Measurements from ENCODE around the gene ARHGAP30. TPM values are rescaled to one million over a fixed set of nuclear protein-coding genes. Genes with fewer than 3 reads are reported as not detected.

ARHGAP30 gene
- total and polyA plus RNA-seq, 2 of the 8 experiments (the other 6 are each of a cell fraction or from before 2014, with no cell fraction given) = 0.27 to 0.39 TPM

- no peak overlapping the region for H3K9ac ChIP-seq (replicated peaks in 1 of 4; ENCODE audit: extremely low read depth in 1 of 4, low read depth in 3 of 4, low read length in 3 of 4)
- ChIA-PET POLR2A (ENCODE audit: partially characterized antibody) (interaction anchor here (1.6 kb wide), 1 partner anchor 21 kb away, joined by 8 read pairs; the partner anchor contains the start of gene USF1), CTCF (ENCODE audit: partially characterized antibody) (interaction anchor here (17.8 kb wide), 1 partner anchor 30 kb away, joined by 282 read pairs; the partner anchor contains the start of gene KLHDC9)
- no peaks in the 10 kb centered on the region for H3K27me3 ChIP-seq (replicated peaks in 1 of 4; ENCODE audit: control insufficient read depth in 3 of 4, extremely low read depth in 1 of 4, insufficient read depth in 3 of 4, low read length in 3 of 4)
- WGBS, 2 experiments (ENCODE audit: extremely low coverage in 1 of 2, insufficient coverage in 1 of 2, insufficient read length in 1 of 2, insufficient replicate concordance in 2 of 2, low coverage in 1 of 2, low lambda C conversion rate in 2 of 2, missing lambda C conversion rate in 1 of 2) = 92% methylated on average over 3 of the region's 3 CpGs; no CpG with 5 or more reads in 1 of the 2 experiments
- H3K14ac ChIP-seq (ENCODE audit: insufficient read length) = no peak overlapping the region
- peaks cover 0 to 8% (median 3%) of the 10 kb centered on the region in 4 experiments; a peak in 3 of 7 replicates for H3K4me1 ChIP-seq (replicated peaks in 1 of 4; ENCODE audit: control insufficient read depth in 3 of 4, insufficient read depth in 4 of 4, low read length in 3 of 4)
- H2BK5ac ChIP-seq (ENCODE audit: low read depth, low read length) = no peak overlapping the region
- no peak overlapping the region for H3K56ac ChIP-seq (replicated peaks; ENCODE audit: insufficient read length, low read depth, low read length)
- no peaks in the 10 kb centered on the region for H4K20me1 ChIP-seq (replicated peaks in 1 of 2; ENCODE audit: control insufficient read depth in 1 of 2, insufficient read depth in 2 of 2, low read length in 2 of 2)
- H3K23ac ChIP-seq (ENCODE audit: insufficient read length) = no peak overlapping the region
- no peak overlapping the region for H3K4ac ChIP-seq (replicated peaks; ENCODE audit: insufficient read length, low read depth, low read length)
- H3K79me1 ChIP-seq (ENCODE audit: low read depth, low read length) = no peaks in the 10 kb centered on the region
- H3K79me2 ChIP-seq (ENCODE audit: control insufficient read depth in 1 of 2, insufficient read depth in 2 of 2, low read length in 2 of 2) = no peaks in the 10 kb centered on the region
- H2BK20ac ChIP-seq (ENCODE audit: low read length) = no peak overlapping the region
- no peak overlapping the region for H2AFZ ChIP-seq (ENCODE audit: low read length)
- no peak overlapping the region for H3K27ac ChIP-seq (ENCODE audit: low read depth, low read length)
- H2AK5ac ChIP-seq (ENCODE audit: low read depth, low read length) = no peak overlapping the region
- H4K8ac ChIP-seq (ENCODE audit: extremely low read depth, insufficient read depth, low read length) = no peak overlapping the region
- H2BK120ac ChIP-seq (replicated peaks; ENCODE audit: low read depth, low read length) = no peak overlapping the region
- no peak overlapping the region for H4K91ac ChIP-seq (replicated peaks; ENCODE audit: insufficient read length, low read length)
- no peak overlapping the region for H2BK15ac ChIP-seq (ENCODE audit: low read length)
- no peak overlapping the region for H4K5ac ChIP-seq (ENCODE audit: insufficient read length, low read depth, low read length)
- H3K9me3 ChIP-seq (ENCODE audit: insufficient read depth in 2 of 2, low read depth in 1 of 2, low read length in 1 of 2) = no peaks in the 10 kb centered on the region
- DNase-seq (ENCODE audit: low read depth in 1 of 2, low spot score in 2 of 2) = no peak
- H3K18ac ChIP-seq (ENCODE audit: extremely low read depth, low read length) = no peak overlapping the region
- H3K4me2 ChIP-seq (ENCODE audit: insufficient read depth in 1 of 2, low read depth in 2 of 2, low read length in 2 of 2) = no peak overlapping the region
- H3K36me3 ChIP-seq (ENCODE audit: control insufficient read depth in 2 of 4, insufficient read depth in 4 of 4, low read length in 3 of 4) = no peaks in the 10 kb centered on the region
- H3K23me2 ChIP-seq (ENCODE audit: low read depth, low read length) = no peaks in the 10 kb centered on the region
- no peak for FAIRE-seq
- H3K4me3 ChIP-seq (ENCODE audit: extremely low read depth in 1 of 4, insufficient read depth in 2 of 4, low read depth in 3 of 4, low read length in 4 of 4) = no peak overlapping the region
- no peak overlapping the region for H2BK12ac ChIP-seq (ENCODE audit: low read depth, low read length)
- no peak for TF ChIP-seq RNF2 (IDR thresholded peaks at IDR 0.05; ENCODE audit: borderline replicate concordance, low read depth, low read length, missing control alignments, poor library complexity, severe bottlenecking)
- TF ChIP-seq CHD2 (IDR thresholded peaks at IDR 0.05; ENCODE audit: low read length) = no peak
- TF ChIP-seq KDM4A (IDR thresholded peaks at IDR 0.05; ENCODE audit: low read depth, low read length, severe bottlenecking) = no peak
- TF ChIP-seq TBP (IDR thresholded peaks at IDR 0.05; ENCODE audit: low read depth, low read length) = no peak
- TF ChIP-seq JUND (IDR thresholded peaks at IDR 0.05; ENCODE audit: low read length) = no peak
- TF ChIP-seq SRF (IDR thresholded peaks at IDR 0.05; ENCODE audit: low read depth, low read length) = no peak
- TF ChIP-seq CBX5 (IDR thresholded peaks at IDR 0.05; ENCODE audit: low read depth, low read length) = no peak
- no peak for TF ChIP-seq BACH1 (IDR thresholded peaks at IDR 0.05; ENCODE audit: low read length)
- TF ChIP-seq CTBP2 (IDR thresholded peaks at IDR 0.05; ENCODE audit: borderline replicate concordance, insufficient read depth, insufficient read length, low read length) = no peak
- TF ChIP-seq YY1 (IDR thresholded peaks at IDR 0.05; ENCODE audit: low read depth, low read length) = no peak
- no peak for TF ChIP-seq RBBP5 (IDR thresholded peaks at IDR 0.05; ENCODE audit: borderline replicate concordance, low read depth, low read length)
- TF ChIP-seq POLR2AphosphoS5 (IDR thresholded peaks at IDR 0.05; ENCODE audit: low read depth, low read length) = no peak
- no peak for TF ChIP-seq HDAC2 (IDR thresholded peaks at IDR 0.05; ENCODE audit: borderline replicate concordance in 1 of 2, low read depth in 2 of 2, low read length in 2 of 2)
- TF ChIP-seq CBX8 (IDR thresholded peaks at IDR 0.05; ENCODE audit: borderline replicate concordance, low read depth, low read length) = no peak
- TF ChIP-seq SP1 (IDR thresholded peaks at IDR 0.05; ENCODE audit: low read depth, low read length) = no peak
Observed at GRCh38 chr1:161066694-161067093, 3.0 kb downstream of the ARHGAP30 start.

Measured in H1 (cell line).